Measurements from ENCODE around the gene DNAJB13.

Gene DNAJB13

DNA sequence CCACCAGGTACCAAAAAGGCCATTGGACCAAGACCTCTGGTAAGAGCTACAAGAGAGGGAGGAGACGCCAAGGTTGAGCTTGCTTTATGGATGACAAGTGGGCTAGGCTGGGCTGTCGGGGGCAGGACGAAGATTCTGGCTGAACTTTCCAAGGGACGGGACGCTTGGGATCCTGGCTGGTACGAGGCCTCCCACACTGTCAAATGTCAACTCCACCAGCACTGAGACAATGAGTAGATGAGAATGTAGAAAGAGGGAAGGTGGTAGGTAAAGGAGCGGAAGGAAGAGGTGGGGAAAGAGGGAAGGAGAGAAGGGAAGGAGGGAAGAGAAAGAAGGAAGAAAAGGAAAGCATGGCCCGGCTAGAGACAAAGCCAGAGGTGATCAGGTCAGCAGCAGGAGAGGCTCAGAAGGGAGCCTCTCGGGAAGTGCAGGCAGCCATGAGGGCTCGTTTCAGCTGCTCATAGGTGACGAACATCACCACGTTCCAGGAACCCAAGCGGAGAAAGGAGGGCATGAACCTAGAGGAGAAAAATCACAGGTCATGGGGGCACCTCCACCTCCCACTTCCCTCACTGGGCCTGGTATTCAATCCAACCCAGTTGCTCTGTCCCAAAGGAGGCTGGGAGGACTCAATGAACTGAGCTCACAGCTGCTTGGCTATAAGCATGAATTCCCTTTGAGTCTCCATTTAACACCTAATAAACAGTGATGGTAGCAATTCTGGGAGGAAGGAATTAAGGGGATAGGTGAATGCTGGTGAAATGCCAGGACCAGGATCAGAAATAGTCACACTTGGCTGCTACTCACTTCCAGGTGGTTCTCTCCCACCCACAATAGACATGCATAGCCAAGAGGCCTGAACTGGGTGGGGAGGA is 24.0 kb downstream of the DNAJB13 start:
- no peak for DNase-seq (ENCODE audit: low read depth)
- H3K4me3 ChIP-seq (ENCODE audit: low read length), result no peak overlapping the region
- no peak for TF ChIP-seq CTCF (IDR thresholded peaks at IDR 0.05; ENCODE audit: insufficient read depth, low read depth, low read length, missing control alignments)

GRCh38 chr11:73975479-73975757 is 24.6 kb downstream of the DNAJB13 start:
- no peak for DNase-seq (ENCODE audit: low read depth)
- no peak for TF ChIP-seq CTCF (IDR thresholded peaks at IDR 0.05; ENCODE audit: insufficient read depth, low read depth, low read length, missing control alignments)

DNA sequence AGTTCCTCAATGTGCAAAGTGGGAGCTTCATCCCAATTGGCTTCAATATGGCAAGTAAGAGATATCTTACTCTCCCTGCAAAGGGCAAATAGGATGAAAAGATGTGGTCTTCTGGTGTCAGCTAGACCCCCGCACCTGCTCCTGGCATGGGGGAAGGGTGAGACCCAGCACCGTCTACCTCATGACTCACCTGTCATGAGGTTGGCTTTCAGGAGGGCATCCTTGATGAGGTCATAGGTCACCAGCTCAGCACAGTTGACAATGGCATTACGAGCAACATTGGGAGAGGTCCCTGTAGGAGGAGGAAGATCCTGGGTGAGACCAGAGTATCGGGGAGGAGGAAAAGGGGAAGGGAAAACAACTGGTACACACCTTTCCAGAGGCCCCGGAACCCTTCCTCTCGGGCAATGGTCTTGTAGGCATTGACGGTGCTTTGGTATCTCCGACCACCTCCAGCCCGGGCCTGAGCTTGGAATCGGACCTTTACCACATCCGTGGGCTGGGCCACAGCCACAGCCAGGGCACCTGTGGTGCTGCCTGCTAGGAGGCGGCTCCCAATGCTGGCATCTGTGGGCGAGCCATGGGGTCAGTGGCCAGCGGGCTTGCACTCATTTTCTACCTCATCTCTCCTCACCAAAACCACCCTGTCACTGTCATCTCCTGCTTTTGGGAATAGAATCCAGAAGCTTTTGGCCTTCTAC is 25.8 kb downstream of the DNAJB13 start:
- no peak for TF ChIP-seq CTCF (IDR thresholded peaks at IDR 0.05; ENCODE audit: insufficient read depth, low read depth, low read length, missing control alignments)
- DNase-seq (ENCODE audit: low read depth), result no peak
- no peak overlapping the region for H3K4me3 ChIP-seq (ENCODE audit: low read length)

More at GRCh38 chr11:73975479-73975757, 24.6 kb downstream of the DNAJB13 start:
- no peak overlapping the region for H3K4me3 ChIP-seq (ENCODE audit: low read length)

DNA sequence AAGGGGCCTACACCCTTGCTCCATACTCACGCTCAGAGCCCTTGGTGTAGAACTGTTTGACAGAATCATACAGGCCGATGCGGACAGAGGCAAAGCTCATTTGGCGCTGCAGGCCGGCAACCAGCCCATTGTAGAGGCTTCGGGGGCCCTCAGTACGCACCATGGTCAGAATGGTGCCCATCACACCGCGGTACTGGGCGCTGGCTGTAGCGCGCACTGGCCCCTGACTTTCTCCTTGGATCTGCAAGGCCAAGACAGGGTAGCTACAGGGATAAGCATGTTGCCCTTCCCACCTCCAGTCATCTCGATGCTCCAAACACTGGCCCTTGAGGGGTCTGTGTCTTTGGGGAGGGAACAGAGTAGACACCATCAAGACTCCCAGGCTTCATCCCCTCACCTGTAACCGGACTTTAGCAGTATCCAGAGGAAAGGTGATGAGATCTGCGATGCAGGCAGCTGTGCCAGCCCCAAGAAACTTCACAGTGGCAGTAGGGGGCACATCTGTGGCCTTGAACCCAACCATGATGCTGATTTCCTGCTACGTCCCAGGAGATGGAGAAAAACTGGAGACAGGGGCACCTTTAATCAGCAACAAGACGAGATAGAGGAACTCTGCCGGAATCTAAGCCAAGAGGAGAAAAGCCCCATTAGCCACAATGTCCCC is 27.2 kb downstream of the DNAJB13 start:
- DNase-seq (ENCODE audit: low read depth), result no peak
- H3K4me3 ChIP-seq (ENCODE audit: low read length), result no peak overlapping the region
- TF ChIP-seq CTCF (IDR thresholded peaks at IDR 0.05; ENCODE audit: insufficient read depth, low read depth, low read length, missing control alignments), result no peak

DNA sequence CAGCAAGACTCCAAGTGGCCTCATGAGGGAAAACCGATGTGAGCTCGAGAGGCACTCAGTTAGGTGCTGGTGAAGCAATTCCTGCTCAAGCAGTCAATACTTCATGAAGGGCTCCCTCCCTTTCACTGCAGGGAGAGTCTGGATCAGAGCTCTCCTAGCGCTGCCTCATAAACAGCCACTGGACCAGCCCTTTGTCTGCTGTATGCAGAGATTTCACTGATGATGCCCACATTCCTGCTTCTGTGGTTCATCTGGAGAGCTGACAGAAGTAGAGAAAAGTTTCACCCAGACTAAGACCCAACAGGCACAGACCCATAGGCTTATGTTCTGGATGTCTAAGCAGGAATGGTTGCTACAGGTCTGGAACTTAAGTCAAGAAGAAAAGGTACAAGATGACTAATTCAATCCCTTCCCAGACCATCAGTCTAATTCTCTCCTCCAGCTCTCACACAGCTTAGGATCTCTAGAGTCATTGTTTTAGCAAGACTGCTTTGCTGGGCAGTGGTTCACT is 27.8 kb downstream of the DNAJB13 start:
- no peak for TF ChIP-seq CTCF (IDR thresholded peaks at IDR 0.05; ENCODE audit: insufficient read depth, low read depth, low read length, missing control alignments)
- H3K4me3 ChIP-seq (ENCODE audit: low read length), result no peak overlapping the region
- no peak for DNase-seq (ENCODE audit: low read depth)

DNA sequence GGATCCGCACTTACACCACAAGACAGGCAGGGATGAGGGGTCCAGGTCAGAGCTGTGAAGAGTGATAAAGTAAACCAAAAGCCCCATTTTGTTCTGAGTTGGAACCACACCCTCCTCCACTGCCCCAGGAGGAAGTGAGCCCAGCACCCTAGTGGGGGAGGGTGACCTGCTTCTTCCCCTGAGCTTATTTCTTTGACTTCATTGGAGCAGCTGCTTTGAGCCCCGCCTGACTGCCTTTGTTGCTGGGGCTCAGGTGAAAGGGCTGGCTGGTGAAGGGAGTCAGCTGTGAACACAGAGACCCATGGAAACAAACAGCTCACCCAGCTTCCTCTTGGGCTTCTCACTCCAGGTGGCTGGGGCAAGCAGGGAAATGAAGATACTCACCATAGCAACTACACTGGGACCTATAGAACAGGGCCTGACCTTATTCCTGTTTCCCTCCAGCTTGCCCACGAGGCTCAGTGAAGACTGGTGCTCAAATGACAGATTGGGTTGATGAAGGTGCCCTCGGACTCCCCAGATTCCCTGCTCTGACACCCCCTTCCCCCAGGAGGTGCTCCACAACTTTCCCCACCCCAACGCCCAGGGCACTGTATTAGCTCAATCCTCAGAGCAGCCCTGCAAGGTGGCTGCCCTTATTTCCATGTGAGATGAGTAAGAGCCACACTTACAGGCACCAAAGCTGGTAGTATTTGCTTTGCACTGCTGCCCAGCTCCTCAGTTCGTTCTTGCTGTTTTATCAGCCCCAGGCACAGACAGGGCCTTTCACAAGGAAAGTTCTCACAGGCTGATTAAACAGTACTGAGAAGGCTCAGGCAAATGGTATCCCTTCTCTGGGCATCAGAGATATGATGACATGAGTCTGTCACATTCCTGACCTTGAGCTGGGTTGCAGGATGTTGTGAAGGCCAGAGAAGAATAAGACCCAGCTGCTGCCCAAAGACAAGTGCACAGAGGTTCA is 29.5 kb downstream of the DNAJB13 start:
- peak; percentile 57 for DNase-seq (ENCODE audit: low read depth)
- no peak for TF ChIP-seq CTCF (IDR thresholded peaks at IDR 0.05; ENCODE audit: insufficient read depth, low read depth, low read length, missing control alignments)
- H3K4me3 ChIP-seq (ENCODE audit: low read length), result no peak overlapping the region

All from epithelial cell of esophagus (primary cell).